PC-3 (cell line): ENCODE measurements around the gene KRT79. TPM values are rescaled to one million over a fixed set of nuclear protein-coding genes. Genes with fewer than 3 reads are reported as not detected.

ENCODE experiments used
- ATAC-seq: fragments of 200-7000 bp; cut with Tn5 transposase; 2 replicates; pipeline ENCODE4 v1.9.1; 2020; ENCODE audit warnings: mild to moderate bottlenecking, moderate library complexity
- BruUV-seq: library from RNA; stranded (reverse); fragments of 400-500 nt; replicated peaks from 2 replicates; lab custom pipeline; 2021; lab: Mats Ljungman, UMichigan
- CTCF ChIA-PET: fragments of 300-600 bp; sonication (Branson Sonifier 250); formaldehyde crosslinking; loops from one replicate; lab custom pipeline; 2022; ENCODE audit warnings: antibody characterized with exemption; lab: Charles Lee
- POLR2A ChIA-PET: fragments of 300-600 bp; sonication (Branson Sonifier 250); formaldehyde crosslinking; loops from one replicate; lab custom pipeline; 2022; ENCODE audit warnings: antibody characterized with exemption; ENCODE audit not compliant: unreplicated experiment; lab: Charles Lee
- DNase-seq: peaks from one replicate; pipeline ENCODE4 v3.0.0-alpha.2; 2015
- H2AFZ ChIP-seq: fragments of 300-600 bp; sonication (generic); 2 replicates; pipeline ENCODE4 v1.6.0; 2016; ENCODE audit warnings: antibody characterized with exemption, low read length
- H3F3A ChIP-seq: fragments of 300-600 bp; sonication (generic); one replicate; pipeline ENCODE4 v1.6.0; 2017; ENCODE audit warnings: antibody characterized with exemption, low read length, control low read depth, mild to moderate bottlenecking; ENCODE audit not compliant: unreplicated experiment
- H3K27ac ChIP-seq: fragments of 300-600 bp; sonication (generic); 2 replicates; pipeline ENCODE4 v1.5.1; 2016; ENCODE audit warnings: mild to moderate bottlenecking, low read length
- H3K27me3 ChIP-seq: fragments of 300-600 bp; sonication (generic); 2 replicates; pipeline ENCODE4 v1.6.1; 2016; ENCODE audit warnings: low read length, mixed read lengths
- H3K36me3 ChIP-seq: fragments of 300-600 bp; sonication (generic); 2 replicates; pipeline ENCODE4 v1.6.1; 2016; ENCODE audit warnings: low read depth, mixed run types, low read length, mixed read lengths
- H3K4me1 ChIP-seq: fragments of 300-600 bp; sonication (generic); 2 replicates; pipeline ENCODE4 v1.5.1; 2016; ENCODE audit warnings: low read length; ENCODE audit not compliant: insufficient read depth
- H3K4me2 ChIP-seq: fragments of 300-600 bp; sonication (generic); 2 replicates; pipeline ENCODE4 v1.6.0; 2016; ENCODE audit warnings: low read length
- H3K4me3 ChIP-seq: fragments of 300-600 bp; sonication (generic); 2 replicates; pipeline ENCODE4 v1.5.1; 2016; ENCODE audit warnings: mild to moderate bottlenecking, low read length, mixed read lengths
- H3K79me2 ChIP-seq: fragments of 300-600 bp; sonication (generic); 2 replicates; pipeline ENCODE4 v1.6.1; 2017; ENCODE audit warnings: low read length, mixed read lengths
- H3K9ac ChIP-seq: fragments of 300-600 bp; sonication (generic); 2 replicates; pipeline ENCODE4 v1.6.0; 2016; ENCODE audit warnings: mild to moderate bottlenecking, low read length
- H3K9me2 ChIP-seq: fragments of 300-600 bp; sonication (generic); replicated peaks from 2 replicates; pipeline ENCODE4 v1.6.1; 2016; ENCODE audit warnings: mixed run types, low read length, mixed read lengths
- H3K9me3 ChIP-seq: fragments of 300-600 bp; sonication (generic); 2 replicates; pipeline ENCODE4 v1.6.1; 2016; ENCODE audit warnings: low read length, mixed read lengths
- H4K20me1 ChIP-seq: fragments of 300-600 bp; sonication (generic); 2 replicates; pipeline ENCODE4 v1.6.1; 2016; ENCODE audit warnings: low read length, mixed read lengths
- EZH2 ChIP-seq: fragments of 300-600 bp; sonication (generic); IDR thresholded peaks from one replicate; pipeline ENCODE4 v1.6.1; 2017; ENCODE audit warnings: antibody characterized with exemption, mild to moderate bottlenecking, low read length; ENCODE audit not compliant: unreplicated experiment
- EZH2phosphoT487 ChIP-seq: fragments of 300-600 bp; sonication (generic); IDR thresholded peaks from 2 replicates; pipeline ENCODE4 v1.6.1; 2018; ENCODE audit warnings: mild to moderate bottlenecking, antibody characterized with exemption, low read length, borderline replicate concordance
- intact Hi-C: fragments of 100-400 bp; cut with micrococcal nuclease; formaldehyde crosslinking; loops from 2 replicates; pipeline ENCODE4 v1.9.0; 2023
- total RNA-seq: library from RNA; depleted of rRNA; stranded (reverse); fragments of >200 nt; gene quantifications from 2 replicates; pipeline ENCODE4 v1.2.3, GENCODE V29; 2014
- TF ChIP-seq, protein P1 (sequence below): fragments of 300-600 bp; sonication (generic); conservative IDR thresholded peaks from 2 replicates; pipeline ENCODE4 v1.5.1; 2017; ENCODE audit warnings: antibody characterized with exemption, low read depth, mild to moderate bottlenecking, low read length

The KRT79 gene
- total RNA-seq, 1 experiment from 2014 or later: not detected

- no peaks in the 10 kb centered on the region for H3K36me3 ChIP-seq
- no peaks in the 10 kb centered on the region for H3K79me2 ChIP-seq
- peaks cover 14% of the 10 kb centered on the region; the same call in 1 of the 2 replicates for H3K27me3 ChIP-seq
- H2AFZ ChIP-seq: no peak overlapping the region
- no peaks in the 10 kb centered on the region for H3K9me3 ChIP-seq
- H3K27ac ChIP-seq: no peak overlapping the region
- H3K4me2 ChIP-seq: no peak overlapping the region
- TF ChIP-seq, protein P1, sequence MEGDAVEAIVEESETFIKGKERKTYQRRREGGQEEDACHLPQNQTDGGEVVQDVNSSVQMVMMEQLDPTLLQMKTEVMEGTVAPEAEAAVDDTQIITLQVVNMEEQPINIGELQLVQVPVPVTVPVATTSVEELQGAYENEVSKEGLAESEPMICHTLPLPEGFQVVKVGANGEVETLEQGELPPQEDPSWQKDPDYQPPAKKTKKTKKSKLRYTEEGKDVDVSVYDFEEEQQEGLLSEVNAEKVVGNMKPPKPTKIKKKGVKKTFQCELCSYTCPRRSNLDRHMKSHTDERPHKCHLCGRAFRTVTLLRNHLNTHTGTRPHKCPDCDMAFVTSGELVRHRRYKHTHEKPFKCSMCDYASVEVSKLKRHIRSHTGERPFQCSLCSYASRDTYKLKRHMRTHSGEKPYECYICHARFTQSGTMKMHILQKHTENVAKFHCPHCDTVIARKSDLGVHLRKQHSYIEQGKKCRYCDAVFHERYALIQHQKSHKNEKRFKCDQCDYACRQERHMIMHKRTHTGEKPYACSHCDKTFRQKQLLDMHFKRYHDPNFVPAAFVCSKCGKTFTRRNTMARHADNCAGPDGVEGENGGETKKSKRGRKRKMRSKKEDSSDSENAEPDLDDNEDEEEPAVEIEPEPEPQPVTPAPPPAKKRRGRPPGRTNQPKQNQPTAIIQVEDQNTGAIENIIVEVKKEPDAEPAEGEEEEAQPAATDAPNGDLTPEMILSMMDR: no peak
- no peak for TF ChIP-seq EZH2
- TF ChIP-seq EZH2phosphoT487: no peak
- H3K4me1 ChIP-seq: no peaks in the 10 kb centered on the region
- ATAC-seq (no peak), DNase-seq (no peak)
- H3K4me3 ChIP-seq: no peak overlapping the region
- H3K9me2 ChIP-seq: no peaks in the 10 kb centered on the region
- intact Hi-C loops: no loop called here
- no peaks in the 10 kb centered on the region for H4K20me1 ChIP-seq
- POLR2A ChIA-PET: no interaction called here
- no TSS peak for BruUV-seq
- CTCF ChIA-PET: no interaction called here
- H3K9ac ChIP-seq: no peak overlapping the region
- H3F3A ChIP-seq: no peaks in the 10 kb centered on the region
Observed at GRCh38 chr12:52779914-52780313, 54.2 kb downstream of the KRT79 start.

- intact Hi-C loops: no loop called here
- H3K36me3 ChIP-seq: no peaks in the 10 kb centered on the region
- no peaks in the 10 kb centered on the region for H3K9me3 ChIP-seq
- H3K4me1 ChIP-seq: no peaks in the 10 kb centered on the region
- CTCF ChIA-PET: no interaction called here
- no peak overlapping the region for H3K4me3 ChIP-seq
- no peak overlapping the region for H3K27ac ChIP-seq
- no peak for ATAC-seq
- peaks cover 12% of the 10 kb centered on the region; the same call in 1 of the 2 replicates for H3K27me3 ChIP-seq
- TF ChIP-seq EZH2phosphoT487 (no peak), EZH2 (no peak)
- TF ChIP-seq, protein P1: no peak
- H2AFZ ChIP-seq: no peak overlapping the region
- BruUV-seq: no TSS peak
- H3K9me2 ChIP-seq: no peaks in the 10 kb centered on the region
- no peaks in the 10 kb centered on the region for H3F3A ChIP-seq
- POLR2A ChIA-PET: no interaction called here
- H4K20me1 ChIP-seq: no peaks in the 10 kb centered on the region
- H3K9ac ChIP-seq: no peak overlapping the region
- H3K4me2 ChIP-seq: no peak overlapping the region
- no peak for DNase-seq
- H3K79me2 ChIP-seq: no peaks in the 10 kb centered on the region
Observed at GRCh38 chr12:52778833-52779232, 55.3 kb downstream of the KRT79 start.

DNA sequence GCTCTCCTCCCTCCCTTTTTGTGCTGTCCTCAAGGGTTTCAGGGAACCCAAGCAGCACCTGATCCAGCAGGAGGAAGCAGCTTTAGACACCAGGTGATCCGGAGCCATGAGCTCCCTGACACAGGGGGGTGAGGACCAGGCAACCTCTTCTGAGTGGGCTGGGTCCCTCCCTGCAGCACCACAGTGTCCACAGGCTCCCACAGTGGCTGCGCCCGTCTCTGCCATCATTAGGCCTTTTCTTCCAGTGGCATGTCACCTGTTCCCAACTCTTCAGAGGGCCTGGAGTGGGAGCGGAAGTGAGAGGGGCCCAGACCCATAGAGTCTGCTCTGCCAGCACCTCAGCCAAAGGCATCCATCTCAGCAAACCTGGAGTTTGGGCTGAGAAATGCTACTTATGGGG, 56.5 kb downstream of the KRT79 start:
- H3K79me2 ChIP-seq: no peaks in the 10 kb centered on the region
- intact Hi-C loops: no loop called here
- H3K9me3 ChIP-seq: no peaks in the 10 kb centered on the region
- ChIA-PET CTCF (no interaction called here), POLR2A (no interaction called here)
- TF ChIP-seq, protein P1: no peak
- TF ChIP-seq EZH2 (no peak), EZH2phosphoT487 (no peak)
- no peak overlapping the region for H3K4me2 ChIP-seq
- H3K27ac ChIP-seq: no peak overlapping the region
- peaks cover 12% of the 10 kb centered on the region; the same call in 1 of the 2 replicates for H3K27me3 ChIP-seq
- H3K9me2 ChIP-seq: no peaks in the 10 kb centered on the region
- H2AFZ ChIP-seq: no peak overlapping the region
- H4K20me1 ChIP-seq: no peaks in the 10 kb centered on the region
- BruUV-seq: no TSS peak
- no peak for DNase-seq
- no peak overlapping the region for H3K4me3 ChIP-seq
- H3F3A ChIP-seq: no peaks in the 10 kb centered on the region
- H3K9ac ChIP-seq: no peak overlapping the region
- ATAC-seq: no peak
- H3K4me1 ChIP-seq: no peaks in the 10 kb centered on the region
- H3K36me3 ChIP-seq: no peaks in the 10 kb centered on the region
